Activated T-cell treated with anti-CD3 and anti-CD28 coated beads, Interleukin-2, amount 50 U/mL, for 48 hours (primary cell): ENCODE measurements around the gene TRIL.

Experiments used
- DNase-seq, 2 experiments: peaks; one replicate each; pipeline ENCODE4 v3.0.0-alpha.2; 2020

Gene TRIL

DNA sequence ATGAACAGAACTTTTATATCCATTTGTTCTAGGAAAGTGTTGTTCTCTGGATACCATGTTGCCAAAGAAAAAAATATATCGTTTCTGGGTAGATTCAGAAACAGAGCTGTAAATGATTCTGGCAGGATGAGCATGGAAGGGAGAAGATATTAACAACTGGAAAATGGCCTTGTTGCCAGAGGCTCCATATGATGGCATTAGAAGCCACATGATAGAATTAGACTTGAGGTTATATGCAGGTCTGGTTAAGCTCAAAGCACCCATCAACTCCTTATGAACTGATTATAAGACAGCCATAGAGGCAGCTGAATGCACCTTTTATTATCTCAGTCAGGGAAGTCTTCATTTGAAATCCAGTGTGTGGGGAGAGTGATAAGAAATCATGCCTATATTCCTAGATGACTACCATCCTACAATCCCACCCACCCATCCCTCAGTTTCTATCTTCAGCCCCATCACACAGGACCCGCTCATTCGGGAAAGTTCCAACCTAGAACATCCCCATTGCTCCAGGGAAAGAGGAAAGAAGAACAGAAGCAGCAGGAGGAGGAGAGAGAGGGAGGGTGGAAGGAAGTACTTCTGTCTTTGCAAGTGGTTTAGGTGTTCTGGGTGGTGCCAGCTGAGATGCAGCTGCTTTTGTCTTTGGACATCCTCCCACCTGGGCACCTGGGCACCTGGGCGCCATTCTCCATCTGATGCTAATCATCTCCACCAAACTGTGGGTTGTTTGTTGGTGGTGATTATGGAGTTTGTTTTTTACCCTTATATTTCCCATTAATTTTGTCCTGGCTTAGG lies 25.5 kb upstream of the TRIL start:
- no peak for DNase-seq

DNA sequence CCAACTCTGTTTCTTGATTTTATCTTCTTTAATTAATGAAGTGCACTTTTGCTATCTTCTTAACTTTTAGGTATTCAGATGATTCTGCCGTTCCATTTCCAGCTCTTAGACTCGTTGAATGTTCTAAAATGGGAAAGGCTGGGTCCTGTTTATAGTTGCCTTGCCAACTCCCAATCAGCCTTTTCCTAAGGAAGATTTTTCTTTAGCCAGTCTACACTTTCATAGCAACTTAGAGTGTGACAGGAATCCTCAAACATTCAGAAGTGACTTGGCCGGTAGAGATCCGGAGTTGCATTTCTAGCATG lies 23.0 kb upstream of the TRIL start:
- DNase-seq: no peak

DNA sequence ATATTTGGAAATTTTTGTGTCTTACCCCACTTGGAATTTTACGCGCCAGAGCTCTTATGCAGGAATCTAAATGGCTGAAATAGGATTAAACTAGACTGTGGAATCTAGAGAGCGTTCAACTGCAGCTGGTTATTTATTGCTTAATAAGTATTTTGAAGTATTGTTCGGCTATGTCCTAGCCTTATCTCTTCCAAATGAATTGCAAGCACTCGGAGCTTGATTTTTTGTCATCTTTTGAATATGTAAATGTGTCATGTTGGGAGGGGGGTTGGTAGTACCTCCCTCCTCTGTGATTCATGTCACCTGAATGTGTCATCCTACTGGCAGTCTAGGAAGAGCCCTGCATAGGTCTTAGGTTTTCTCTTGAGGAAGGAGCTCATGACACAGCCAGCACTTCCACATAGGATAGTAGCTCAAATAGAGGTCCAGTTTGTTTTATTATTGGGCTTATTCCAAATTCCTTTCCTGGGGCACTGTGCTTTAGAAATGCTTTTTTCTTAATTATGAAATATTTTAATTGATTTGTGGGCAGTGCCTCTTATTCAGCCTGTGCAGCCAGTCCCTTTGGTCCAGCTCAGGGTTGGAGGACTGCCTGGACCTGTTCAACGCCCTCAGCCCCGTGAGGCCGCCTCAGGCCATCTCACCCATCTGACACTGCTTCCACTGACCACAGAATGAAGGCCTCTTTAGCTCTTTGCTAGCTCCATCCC lies 22.5 kb upstream of the TRIL start:
- no peak for DNase-seq

DNA sequence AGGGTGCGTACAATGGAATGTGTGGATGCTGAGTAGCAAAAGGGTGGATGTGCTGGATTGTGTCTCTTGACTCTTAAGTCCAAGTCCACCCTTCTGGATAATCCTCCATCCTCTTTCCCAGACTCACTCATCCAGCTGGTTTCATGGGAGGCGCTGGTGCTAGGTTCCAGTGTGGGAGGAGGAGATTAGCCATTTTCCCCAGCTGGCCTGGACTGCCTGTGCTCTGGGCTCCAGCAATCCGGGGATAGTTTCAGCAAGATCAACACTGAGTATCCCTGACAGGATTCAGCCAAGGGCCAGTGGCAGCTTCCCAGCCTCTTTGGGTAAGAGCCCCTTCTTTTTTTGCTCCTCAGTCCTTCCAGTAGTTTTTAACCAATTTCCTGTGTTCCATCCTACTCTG lies 21.6 kb upstream of the TRIL start:
- DNase-seq: no peak

DNA sequence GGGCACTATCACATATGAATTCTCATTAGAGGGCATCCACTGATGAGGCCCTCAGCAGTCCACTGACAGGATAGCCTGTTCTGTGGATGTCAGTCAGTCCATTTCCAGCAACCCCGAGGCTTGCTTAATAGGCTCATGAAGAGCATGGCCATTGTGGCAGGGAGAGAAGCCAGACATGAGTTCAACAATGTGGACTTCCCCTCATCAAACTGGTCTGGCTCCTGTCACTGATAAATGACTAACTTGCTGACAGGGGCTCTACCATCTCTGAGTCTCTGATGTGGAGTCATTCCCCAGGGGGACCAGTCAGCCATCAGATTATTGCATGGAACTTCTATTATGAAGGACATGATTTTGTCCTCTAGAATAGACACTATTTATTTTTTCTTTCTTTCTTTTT lies 19.8 kb upstream of the TRIL start:
- no peak for DNase-seq

DNA sequence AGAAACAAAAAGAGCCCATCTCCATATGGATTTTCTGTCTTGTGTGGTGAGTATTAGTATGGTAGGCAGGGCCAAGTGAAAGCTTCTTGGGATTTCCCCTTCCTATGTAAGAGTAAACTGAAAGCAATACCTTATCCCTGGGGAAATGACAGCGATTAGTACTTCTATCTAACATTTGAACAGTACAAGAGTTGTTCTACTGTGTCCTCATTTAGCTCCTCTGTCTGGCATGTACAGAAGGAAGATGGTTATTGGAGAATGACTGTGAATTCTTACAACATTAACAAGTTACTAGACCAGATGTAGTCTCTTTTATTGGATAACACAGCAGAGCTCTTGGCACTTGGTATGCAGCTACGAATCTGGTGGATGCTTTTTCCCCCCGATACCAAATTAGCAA lies 17.9 kb upstream of the TRIL start:
- DNase-seq: no peak

DNA sequence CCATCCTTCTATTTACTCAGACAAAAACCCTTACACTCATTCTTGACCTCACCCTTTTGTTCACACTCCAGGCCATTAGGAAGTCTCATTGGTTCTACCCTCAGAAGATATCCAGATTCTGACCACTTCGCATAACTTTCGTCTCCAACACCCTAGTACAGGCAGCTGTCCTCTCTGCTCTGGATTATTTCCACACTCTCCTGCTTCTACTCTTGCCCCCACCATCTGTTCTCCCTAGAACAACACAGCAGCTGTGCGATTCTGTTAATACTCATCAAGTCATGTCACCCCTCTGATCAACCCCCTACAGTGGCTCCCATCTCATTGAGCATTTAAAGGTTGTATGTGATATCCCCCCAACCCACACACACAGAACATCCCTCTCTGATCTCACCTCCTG lies 15.5 kb upstream of the TRIL start:
- no peak for DNase-seq

DNA sequence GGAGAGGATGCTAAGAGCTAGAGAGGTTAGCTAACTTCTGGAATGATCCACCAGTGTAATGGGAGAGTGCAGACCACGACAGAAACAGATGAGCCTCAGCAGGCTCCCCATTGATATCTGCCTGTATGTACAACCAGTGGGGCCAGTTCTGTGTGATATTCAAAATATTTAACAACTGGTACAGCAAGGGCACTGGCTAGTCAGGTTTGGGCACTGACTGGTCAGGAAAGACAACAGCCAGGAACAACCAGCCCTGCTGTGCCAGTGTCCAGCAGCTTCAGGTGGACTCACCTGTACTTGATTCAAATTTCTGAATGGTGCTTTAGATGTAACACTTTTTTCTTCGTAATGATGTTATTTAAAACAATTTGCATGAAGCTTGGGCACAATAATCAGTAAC lies 5.9 kb upstream of the TRIL start:
- DNase-seq: no peak

DNA sequence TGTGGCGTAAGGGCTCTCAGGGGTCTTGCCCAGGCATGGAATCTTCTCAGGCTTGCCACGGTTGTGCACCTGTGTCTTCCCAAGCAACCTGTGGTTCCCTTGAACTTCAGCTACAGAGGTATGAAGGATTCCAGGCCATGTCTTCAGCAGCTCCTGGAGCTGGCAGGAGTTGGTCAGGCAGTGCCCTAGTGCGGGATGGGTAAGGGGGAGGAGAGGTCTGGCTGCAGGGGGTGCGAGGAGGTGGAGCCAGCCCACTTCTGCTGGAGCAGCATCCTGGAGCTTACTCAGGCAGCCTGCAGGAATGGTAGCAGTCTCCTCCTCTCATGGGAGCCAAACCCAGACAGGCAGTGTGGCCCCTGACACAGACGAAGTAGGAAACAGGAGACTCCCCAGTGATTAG lies 3.8 kb upstream of the TRIL start:
- DNase-seq: no peak

DNA sequence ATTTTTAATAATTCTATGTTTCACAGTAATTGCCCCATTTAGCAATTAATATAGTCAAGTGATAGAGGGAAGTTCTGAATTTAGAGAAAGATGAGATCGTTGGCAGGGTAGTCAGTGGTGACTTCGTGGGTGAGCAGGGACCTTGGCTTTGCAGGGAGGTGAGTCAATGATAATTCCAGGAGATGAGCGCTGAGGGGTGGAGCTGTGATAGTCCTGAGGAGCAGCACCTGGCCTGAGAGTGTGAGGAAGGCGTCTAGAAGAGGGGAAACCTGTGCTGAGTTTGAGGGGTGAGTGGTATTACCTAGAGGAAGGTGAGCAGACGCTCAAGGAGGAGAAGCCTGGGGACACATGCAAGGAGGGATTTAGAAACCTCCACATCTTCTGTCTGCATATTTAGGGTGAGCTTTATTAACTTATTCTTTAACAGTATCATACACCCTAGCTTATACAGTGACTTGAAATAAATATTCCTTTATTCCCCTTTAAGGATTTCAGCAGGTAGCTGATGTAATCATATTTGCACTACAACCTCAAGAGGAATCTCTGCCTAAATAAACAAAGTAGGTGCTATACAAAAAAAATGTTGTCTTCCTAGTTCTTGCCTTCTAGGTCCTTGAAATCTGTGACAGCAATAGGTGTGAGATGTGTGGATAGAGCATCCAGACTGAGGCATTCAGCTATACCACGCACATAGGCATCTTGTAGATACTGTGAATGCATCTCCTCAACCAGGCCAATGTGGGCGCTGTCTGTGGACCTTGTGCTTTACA lies 2.1 kb upstream of the TRIL start:
- DNase-seq: no peak

DNA sequence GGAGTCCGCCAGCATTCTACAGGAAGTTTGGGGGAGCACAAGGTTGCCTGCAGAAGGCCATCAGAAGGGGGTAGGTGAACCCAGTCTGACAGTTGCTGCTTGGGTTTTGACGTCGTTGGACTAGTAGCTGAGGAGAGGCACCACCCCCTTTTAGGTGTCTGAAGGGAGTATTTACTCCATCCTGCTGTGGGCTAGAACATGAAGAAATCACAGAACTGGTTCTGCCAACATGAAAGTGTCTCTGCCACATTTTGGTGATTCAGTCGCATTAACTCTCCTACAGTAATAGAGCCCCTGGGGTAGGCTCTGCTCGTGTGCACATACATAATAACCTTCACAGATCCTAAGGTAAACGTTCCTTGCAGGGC lies 834 bp upstream of the TRIL start:
- DNase-seq: no peak

DNA sequence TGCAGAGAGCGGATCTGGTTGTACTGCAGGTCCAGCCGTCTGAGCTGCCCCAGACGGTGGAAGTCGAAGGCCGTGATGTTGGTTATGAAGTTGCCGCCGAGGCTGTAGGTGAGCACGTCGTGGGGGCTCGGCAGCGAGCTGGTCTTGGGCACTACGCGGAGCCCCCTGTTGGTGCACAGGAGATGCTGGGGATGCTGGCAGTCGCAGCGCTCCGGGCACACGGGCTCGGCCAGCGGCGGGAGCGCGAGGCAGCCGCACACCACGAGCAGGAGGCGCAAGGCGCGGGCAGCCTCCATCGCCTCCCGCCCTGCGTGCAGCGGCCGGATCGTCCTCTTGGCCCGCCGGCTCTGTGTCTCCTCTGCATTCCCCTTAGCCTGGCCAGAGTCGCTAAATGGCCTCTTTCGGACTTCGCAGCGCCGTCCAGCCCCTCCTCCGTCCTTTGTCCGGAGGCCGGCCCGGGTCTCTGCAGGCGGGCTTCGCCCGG lies 337 bp downstream of the TRIL start:
- DNase-seq: no peak

DNA sequence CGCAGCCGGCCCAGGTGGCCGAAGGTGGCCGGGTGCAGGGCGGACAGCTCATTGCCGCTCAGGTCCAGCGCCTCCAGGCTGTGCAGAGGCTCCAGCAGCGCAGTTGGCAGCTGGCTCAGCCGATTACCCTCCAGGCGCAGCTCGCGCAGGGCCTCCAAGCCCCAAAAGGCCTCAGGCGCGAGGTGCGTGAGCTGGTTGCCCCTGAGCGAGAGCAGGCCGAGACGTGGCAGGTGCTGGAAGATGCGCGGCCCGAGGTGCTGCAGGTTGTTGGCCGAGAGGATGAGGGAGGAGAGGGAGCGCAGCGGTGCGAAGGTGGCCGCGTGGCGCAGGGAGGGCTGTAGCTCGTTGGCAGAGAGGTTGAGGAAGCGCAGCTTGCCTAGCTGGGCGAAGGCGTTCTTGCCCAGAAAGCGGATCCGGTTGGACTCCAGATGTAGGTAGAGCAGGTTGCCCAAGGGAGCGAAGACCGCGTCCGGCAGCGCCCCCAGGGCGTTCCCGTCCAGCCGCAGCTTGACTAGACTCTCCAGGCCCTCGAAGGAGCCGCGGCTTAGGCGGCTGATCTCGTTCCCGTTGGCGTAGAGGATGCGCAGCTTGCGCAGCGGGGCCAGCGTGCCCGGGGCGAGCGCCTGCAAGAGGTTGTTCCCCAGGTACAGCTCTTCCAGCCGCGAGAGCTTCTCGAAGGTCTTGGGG lies 923 bp downstream of the TRIL start:
- DNase-seq: peak; percentile 50 to 56

DNA sequence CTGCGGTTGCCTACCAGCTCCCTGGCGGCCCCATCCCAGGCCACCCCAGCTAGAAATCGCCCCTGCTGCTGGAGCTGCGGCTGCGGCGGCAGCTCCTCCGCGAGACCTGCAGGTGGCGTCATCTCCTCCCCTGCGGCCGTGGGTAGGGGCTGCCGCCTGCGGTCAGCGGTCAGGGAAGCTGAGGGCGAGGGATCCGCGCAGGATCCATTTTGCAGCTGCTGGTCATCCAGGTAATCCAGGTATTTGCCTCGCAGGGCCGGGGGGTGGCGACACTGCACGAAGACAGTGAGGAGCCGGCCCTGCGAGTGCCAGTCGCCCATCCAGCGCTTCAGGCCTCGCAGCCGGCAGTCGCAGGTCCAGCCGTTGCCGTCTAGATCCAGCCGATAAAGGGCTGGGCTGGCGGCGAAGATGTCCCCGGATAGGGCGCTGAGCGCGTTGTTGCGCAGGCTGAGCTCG lies 1.5 kb downstream of the TRIL start:
- peak in 1 of 2 experiments; percentile 62 for DNase-seq

DNA sequence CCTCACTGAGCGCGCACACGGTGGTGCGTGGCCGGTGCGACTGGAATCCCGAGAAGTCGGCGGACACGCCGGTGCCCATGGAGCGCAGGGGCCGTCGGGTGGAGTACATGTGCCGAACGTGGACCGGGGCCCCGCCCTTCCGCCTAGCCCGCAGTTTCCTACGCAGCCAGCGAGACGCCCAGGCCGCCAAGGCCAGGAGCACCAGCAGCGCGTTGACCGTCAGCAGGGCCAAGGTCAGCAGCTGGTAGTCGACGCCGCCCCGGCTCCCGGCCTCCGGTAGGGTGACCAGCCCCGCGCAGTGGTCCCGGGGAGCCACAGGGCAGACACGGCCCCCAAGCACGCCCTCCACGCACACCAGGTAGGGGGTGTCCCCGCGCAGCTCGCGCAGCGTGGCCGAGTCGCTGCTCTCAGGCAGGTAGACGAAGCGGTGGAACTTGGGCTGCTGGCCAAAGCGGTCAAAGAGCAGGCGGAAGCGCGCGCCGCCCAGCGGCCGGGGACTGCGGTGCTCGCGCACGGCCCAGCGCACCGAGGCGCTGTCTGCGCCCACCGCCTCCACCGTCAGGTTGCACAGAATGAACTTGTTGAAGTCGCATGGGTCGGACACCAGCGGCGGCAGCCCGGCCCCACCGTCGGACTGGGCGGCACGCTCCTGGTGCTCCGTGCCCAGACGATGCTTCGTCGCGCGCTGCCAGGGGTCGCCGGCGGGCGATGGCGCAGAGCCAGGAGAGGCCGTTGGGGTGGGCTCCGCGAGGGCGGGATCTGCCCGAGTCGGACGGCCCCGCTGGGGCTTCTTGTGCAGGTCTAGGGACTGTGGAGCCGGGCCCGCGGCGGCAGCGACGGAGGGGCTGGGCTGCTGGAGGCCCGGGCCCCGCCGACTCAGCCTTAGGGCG lies 2.2 kb downstream of the TRIL start:
- DNase-seq: peak; percentile 41 to 66

DNA sequence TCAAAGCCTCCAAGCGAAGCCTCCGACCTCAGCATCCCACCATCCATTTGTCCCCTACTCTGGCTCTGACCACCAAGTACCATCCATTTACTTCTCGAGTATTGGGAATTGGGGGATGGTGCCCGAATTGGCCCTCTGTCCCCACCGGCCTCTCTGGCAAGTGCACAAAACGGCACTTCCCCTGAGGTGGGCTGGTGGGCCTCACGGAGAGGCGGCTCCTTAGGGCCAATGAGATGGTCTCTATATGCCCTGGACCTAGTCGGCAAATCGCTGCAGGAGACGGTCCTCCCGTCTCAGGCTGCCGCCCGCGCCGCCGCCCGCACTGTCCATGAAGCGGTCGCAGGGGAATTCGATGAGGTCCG lies 2.8 kb downstream of the TRIL start:
- peak in 1 of 2 experiments; percentile 18 for DNase-seq

DNA sequence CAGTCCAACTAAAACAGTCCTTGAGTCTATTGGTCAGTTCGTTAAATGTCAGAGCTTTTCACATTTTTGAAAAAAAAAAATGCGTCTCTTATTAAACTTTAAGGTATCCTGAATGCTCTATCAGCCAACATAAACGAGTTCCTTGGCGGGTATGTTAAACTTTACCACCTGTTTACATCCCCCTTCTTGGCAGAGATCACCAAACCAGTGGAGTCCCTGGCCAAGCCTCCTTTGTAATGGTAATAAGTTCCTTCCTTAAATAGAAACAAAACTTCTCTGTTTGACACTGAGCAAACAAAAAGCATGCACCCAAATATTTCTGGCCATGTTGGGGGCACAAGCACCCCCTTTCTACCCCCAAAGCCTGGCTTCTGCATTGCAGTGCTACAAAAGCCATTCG lies 3.2 kb downstream of the TRIL start:
- no peak for DNase-seq

DNA sequence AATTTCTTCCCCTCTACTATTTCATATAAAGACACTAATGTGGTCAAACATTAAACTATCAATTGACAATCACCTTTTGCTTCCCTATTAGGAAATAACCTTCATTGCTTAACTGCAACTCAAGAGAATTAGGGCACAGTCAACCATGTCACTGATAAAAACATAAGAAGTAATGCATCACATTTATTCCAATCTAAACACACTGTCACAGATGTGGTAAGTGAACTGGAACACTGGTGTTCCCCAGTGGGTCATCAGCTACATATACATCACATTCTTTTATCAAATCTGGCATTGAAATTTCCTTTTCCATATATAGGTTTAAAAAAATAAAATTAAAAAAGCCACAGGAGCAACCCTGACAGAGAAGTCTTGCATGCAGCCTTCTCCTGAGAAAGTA lies 3.7 kb downstream of the TRIL start:
- no peak for DNase-seq

DNA sequence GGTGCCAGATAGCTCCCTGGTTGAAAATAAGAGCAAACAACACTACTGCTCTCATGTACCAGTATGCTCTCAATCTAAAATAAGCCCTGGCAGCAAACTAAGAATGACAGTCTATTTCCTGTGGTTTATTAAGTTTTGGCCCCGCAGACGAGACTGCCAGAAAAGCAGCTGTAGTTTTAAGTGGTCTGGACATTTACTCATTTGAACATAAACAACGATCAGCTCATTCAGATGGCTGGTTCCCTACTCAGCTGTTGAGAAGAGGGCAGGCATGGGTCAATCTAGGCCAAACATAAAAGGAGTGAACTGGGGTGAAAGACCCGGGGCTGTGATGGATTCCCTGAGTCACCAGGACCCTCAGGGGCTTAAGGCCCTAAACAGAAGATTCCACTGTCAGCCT lies 4.5 kb downstream of the TRIL start:
- DNase-seq: no peak

DNA sequence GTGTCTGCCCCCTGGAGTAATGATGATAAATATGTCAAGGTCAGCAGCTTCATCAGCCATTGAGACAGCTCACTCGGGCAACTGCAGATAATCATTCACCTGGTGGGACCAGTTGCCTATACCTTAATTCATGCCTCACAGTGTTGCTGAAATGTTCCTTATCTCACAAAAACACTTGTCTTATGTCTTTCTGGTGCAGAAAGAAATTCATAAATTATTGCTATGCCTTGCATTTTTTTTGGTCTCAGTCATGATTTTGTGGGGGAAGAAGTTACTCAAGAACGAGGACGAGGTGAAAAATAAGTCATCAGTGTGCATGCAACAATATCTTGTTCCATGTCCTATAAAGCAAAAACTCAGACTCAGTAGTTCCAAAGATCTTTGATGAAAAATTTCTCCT lies 16.0 kb downstream of the TRIL start:
- DNase-seq: no peak

DNA sequence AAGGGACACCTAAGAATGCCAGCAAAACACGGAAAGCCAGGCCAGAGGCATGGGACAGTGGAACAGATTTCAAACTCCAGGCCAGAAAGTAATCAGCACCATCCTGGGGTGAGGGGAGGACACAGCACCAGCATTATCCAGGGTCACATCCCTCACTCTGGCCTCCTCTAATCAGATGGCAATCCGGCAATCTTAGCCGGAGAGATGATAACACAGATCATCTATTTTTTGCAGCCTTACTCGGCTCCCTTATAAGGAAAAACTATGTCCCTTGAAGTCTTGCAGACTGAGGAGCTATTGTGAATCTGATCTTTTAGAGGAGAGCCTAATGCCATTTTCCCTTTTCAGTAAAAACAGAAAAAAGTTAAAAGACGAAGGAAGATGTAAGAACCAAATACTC lies 16.5 kb downstream of the TRIL start:
- DNase-seq: no peak

DNA sequence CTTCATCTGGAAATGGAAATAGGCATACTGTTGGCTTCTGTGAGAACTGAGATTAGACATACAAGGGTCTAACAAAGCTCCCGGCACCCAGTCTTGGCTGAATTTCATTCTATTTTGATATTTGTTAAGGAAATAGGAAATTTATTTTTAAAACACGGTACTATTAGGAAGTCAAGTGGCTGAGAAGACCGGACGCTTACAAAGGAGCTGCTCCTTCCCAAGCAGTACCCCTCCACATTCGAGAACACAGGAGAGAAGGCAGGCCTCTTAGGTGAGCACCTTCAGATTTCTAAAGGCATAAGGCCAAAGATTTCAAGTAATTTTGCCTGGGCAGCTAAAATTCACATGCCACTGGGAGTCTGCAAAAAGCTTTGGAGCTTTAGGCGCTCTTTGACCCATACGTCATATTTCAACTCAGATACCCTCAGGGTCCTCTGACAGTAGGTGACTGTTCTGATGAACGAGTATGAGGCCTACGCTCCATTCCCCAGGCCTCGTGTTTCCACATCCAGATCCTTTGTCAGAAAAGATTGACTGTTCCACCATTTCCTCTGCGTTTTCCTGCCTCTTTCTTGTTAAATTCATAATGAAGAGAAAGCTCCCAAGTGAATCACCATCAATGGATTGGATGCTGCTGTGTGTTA lies 17.3 kb downstream of the TRIL start:
- DNase-seq: no peak
